Stimulated activated CD4-positive, alpha-beta T cell treated with anti-CD3 and anti-CD28 coated beads, Interleukin-1b, Interleukin-23, amount 100 ng/mL, for 1 hour (primary cell): ENCODE measurements around the gene LMAN1.

Experiments used
- DNase-seq, 2 donors: peaks; one replicate each; pipeline ENCODE4 v3.0.0-alpha.2; 2020; ENCODE audit warnings: low read depth in 2 of 2

The LMAN1 gene

GRCh38 chr18:59303656-59304195 lies 55.3 kb downstream of the LMAN1 start:
- DNase-seq = no peak

GRCh38 chr18:59303006-59303405 lies 56.1 kb downstream of the LMAN1 start:
- no peak for DNase-seq

- DNase-seq = no peak
Observed at GRCh38 chr18:59301929-59302328, 57.1 kb downstream of the LMAN1 start.

GRCh38 chr18:59300676-59301285 lies 58.3 kb downstream of the LMAN1 start:
- DNase-seq = no peak

- no peak for DNase-seq
Observed at GRCh38 chr18:59298871-59299270, 60.2 kb downstream of the LMAN1 start.

- DNase-seq = no peak
Observed at GRCh38 chr18:59293317-59293716, 65.7 kb downstream of the LMAN1 start.

GRCh38 chr18:59286341-59286740 lies 72.7 kb downstream of the LMAN1 start:
- no peak for DNase-seq

GRCh38 chr18:59282341-59282740 lies 76.7 kb downstream of the LMAN1 start:
- DNase-seq = no peak

- no peak for DNase-seq
Observed at GRCh38 chr18:59279722-59280121, 79.3 kb downstream of the LMAN1 start.

- DNase-seq = no peak
Observed at GRCh38 chr18:59279193-59279592, 79.9 kb downstream of the LMAN1 start.

GRCh38 chr18:59278793-59279192 lies 80.3 kb downstream of the LMAN1 start:
- no peak for DNase-seq
